ENCODE data around the gene BBS4. TPM values are rescaled to one million over a fixed set of nuclear protein-coding genes. Genes with fewer than 3 reads are reported as not detected.
A peak's percentile ranks its signal among the peaks of the same experiment; 100 is the strongest.

BBS4 gene
- total RNA-seq, 1 donor from 2014 or later: 17.0 TPM

DNA sequence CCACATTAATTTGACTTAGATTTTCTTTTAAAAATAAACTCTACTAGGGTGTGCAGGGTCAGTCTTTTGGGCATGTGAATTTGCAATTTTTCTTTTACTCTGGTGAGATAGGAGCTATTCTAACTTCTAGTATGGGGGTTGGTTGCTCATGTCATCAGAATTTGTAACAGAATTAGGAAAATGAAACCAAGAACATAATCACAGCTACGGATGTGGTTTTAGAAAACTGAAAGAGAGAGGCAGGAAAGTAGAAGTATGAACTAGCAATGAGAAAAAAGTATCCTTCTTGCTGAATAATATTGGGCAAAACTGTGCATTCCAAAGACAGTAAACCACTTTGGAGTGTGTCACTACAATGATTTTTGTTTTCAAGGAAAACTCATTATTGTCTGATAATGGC is 54.2 kb downstream of the BBS4 start:
- no peak for DNase-seq (ENCODE audit: low spot score)
- Mint-ChIP-seq H3K9me3 (ENCODE audit: unreplicated experiment) (no peaks in the 10 kb centered on the region), H3K4me3 (ENCODE audit: unreplicated experiment) (no peak overlapping the region), H3K27ac (ENCODE audit: unreplicated experiment) (no peak overlapping the region), H3K36me3 (ENCODE audit: low read depth, unreplicated experiment) (peaks cover 20% of the 10 kb centered on the region), H3K4me1 (ENCODE audit: unreplicated experiment) (no peaks in the 10 kb centered on the region), H3K27me3 (ENCODE audit: unreplicated experiment) (no peaks in the 10 kb centered on the region)
- TF ChIP-seq, protein P1, sequence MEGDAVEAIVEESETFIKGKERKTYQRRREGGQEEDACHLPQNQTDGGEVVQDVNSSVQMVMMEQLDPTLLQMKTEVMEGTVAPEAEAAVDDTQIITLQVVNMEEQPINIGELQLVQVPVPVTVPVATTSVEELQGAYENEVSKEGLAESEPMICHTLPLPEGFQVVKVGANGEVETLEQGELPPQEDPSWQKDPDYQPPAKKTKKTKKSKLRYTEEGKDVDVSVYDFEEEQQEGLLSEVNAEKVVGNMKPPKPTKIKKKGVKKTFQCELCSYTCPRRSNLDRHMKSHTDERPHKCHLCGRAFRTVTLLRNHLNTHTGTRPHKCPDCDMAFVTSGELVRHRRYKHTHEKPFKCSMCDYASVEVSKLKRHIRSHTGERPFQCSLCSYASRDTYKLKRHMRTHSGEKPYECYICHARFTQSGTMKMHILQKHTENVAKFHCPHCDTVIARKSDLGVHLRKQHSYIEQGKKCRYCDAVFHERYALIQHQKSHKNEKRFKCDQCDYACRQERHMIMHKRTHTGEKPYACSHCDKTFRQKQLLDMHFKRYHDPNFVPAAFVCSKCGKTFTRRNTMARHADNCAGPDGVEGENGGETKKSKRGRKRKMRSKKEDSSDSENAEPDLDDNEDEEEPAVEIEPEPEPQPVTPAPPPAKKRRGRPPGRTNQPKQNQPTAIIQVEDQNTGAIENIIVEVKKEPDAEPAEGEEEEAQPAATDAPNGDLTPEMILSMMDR (IDR thresholded peaks at IDR 0.05; ENCODE audit: unreplicated experiment): no peak

GRCh38 chr15:72749700-72750099 is 63.7 kb downstream of the BBS4 start:
- H3K27ac Mint-ChIP-seq (ENCODE audit: unreplicated experiment): no peak overlapping the region
- no peak overlapping the region for H3K4me3 Mint-ChIP-seq (ENCODE audit: unreplicated experiment)
- peaks cover 7% of the 10 kb centered on the region for H3K4me1 Mint-ChIP-seq (ENCODE audit: unreplicated experiment)
- no peak for DNase-seq (ENCODE audit: low spot score)
- TF ChIP-seq, protein P1 (IDR thresholded peaks at IDR 0.05; ENCODE audit: unreplicated experiment): no peak
- H3K36me3 Mint-ChIP-seq (ENCODE audit: low read depth, unreplicated experiment): peaks cover 6% of the 10 kb centered on the region
- H3K9me3 Mint-ChIP-seq (ENCODE audit: unreplicated experiment): no peaks in the 10 kb centered on the region
- no peaks in the 10 kb centered on the region for H3K27me3 Mint-ChIP-seq (ENCODE audit: unreplicated experiment)

DNA sequence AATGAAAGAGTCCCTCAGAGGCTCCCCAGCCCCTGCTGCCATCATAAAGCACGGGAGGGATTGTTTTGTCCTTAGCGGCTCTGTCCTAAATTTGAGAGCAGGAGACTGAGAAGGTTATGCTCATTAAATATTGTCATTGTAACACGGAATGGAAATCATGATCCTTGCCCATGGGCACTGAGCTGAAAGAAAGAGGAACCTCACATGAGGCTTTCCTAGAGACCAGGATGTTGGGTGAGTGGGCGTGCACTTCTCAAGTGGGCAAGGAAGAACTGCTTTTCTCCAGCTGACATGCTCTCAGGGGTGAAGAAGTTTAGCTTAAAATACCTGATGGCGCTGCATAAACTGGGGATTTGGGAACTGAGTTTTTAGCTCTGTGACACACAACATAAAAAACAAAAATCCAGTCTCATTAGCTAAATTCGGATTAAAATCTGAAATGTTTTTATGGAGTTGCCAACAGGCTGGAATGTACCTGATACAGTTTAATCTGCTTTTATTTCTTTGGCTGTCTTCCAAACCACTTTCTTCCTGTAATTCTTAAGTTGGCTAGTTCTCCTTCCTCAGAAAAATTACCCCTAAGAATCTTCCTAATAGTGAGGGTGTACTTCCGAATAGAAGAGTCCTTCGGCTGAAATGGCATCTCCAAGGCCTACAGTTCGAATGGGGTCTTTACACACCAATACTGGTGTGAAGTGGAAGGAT is 65.9 kb downstream of the BBS4 start:
- no peaks in the 10 kb centered on the region for H3K9me3 Mint-ChIP-seq (ENCODE audit: unreplicated experiment)
- H3K27me3 Mint-ChIP-seq (ENCODE audit: unreplicated experiment): no peaks in the 10 kb centered on the region
- TF ChIP-seq, protein P1 (IDR thresholded peaks at IDR 0.05; ENCODE audit: unreplicated experiment): no peak
- H3K4me1 Mint-ChIP-seq (ENCODE audit: unreplicated experiment): peaks cover 7% of the 10 kb centered on the region
- H3K36me3 Mint-ChIP-seq (ENCODE audit: low read depth, unreplicated experiment): peaks cover 6% of the 10 kb centered on the region
- H3K27ac Mint-ChIP-seq (ENCODE audit: unreplicated experiment): no peak overlapping the region
- no peak for DNase-seq (ENCODE audit: low spot score)
- no peak overlapping the region for H3K4me3 Mint-ChIP-seq (ENCODE audit: unreplicated experiment)

DNA sequence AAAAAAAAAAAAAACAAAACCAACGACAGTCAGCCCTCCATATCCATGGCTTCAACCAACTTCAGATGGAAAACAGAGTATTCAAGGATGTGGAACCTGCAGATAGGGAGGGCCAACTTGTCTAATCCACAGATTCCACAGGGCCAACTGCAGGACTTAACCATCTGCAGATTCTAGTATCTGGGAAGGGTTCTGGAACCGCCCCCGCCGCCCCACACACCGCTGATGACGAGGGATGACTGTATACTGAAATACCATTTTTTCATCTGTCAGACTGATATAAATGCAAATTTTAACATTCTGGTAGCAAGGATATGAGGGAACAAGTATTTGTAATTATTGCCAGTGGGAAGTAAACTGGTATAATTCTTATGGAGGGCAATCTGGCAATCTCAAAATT is 68.1 kb downstream of the BBS4 start:
- no peak overlapping the region for H3K27ac Mint-ChIP-seq (ENCODE audit: unreplicated experiment)
- peaks cover 16% of the 10 kb centered on the region for H3K36me3 Mint-ChIP-seq (ENCODE audit: low read depth, unreplicated experiment)
- TF ChIP-seq, protein P1 (IDR thresholded peaks at IDR 0.05; ENCODE audit: unreplicated experiment): no peak

GRCh38 chr15:72758182-72758581 is 72.2 kb downstream of the BBS4 start:
- H3K4me3 Mint-ChIP-seq (ENCODE audit: unreplicated experiment): peak overlapping the region; percentile 1
- no peaks in the 10 kb centered on the region for H3K9me3 Mint-ChIP-seq (ENCODE audit: unreplicated experiment)
- DNase-seq (ENCODE audit: low spot score): no peak
- peaks cover 12% of the 10 kb centered on the region for H3K4me1 Mint-ChIP-seq (ENCODE audit: unreplicated experiment)
- TF ChIP-seq, protein P1 (IDR thresholded peaks at IDR 0.05; ENCODE audit: unreplicated experiment): no peak
- peak overlapping the region; percentile 62 for H3K27ac Mint-ChIP-seq (ENCODE audit: unreplicated experiment)
- peaks cover 16% of the 10 kb centered on the region for H3K36me3 Mint-ChIP-seq (ENCODE audit: low read depth, unreplicated experiment)
- no peaks in the 10 kb centered on the region for H3K27me3 Mint-ChIP-seq (ENCODE audit: unreplicated experiment)

More for the DNA sequence above, 68.1 kb downstream of the BBS4 start:
- no peaks in the 10 kb centered on the region for H3K9me3 Mint-ChIP-seq (ENCODE audit: unreplicated experiment)
- no peak for DNase-seq (ENCODE audit: low spot score)
- H3K4me1 Mint-ChIP-seq (ENCODE audit: unreplicated experiment): peaks cover 20% of the 10 kb centered on the region
- no peak overlapping the region for H3K4me3 Mint-ChIP-seq (ENCODE audit: unreplicated experiment)
- H3K27me3 Mint-ChIP-seq (ENCODE audit: unreplicated experiment): no peaks in the 10 kb centered on the region
